DOHH2 (cell line): Measurements from ENCODE around the gene CDH2.

Experiments
- H3F3A ChIP-seq: fragments of 200-600 bp; sonication (generic), shearing (Covaris generic); 2 replicates; pipeline ENCODE4 v1.6.0; 2016; ENCODE audit warnings: antibody characterized with exemption, mild to moderate bottlenecking; ENCODE audit not compliant: control insufficient read depth, insufficient read depth
- H3K27ac ChIP-seq: fragments of 200-600 bp; sonication (generic); 2 replicates; pipeline ENCODE4 v1.5.1; 2014; ENCODE audit warnings: low read depth, mild to moderate bottlenecking, low read length, moderate library complexity
- H3K27me3 ChIP-seq: fragments of 200-600 bp; sonication (generic); 2 replicates; pipeline ENCODE4 v1.6.1; 2014; ENCODE audit warnings: mild to moderate bottlenecking, low read length, mixed read lengths; ENCODE audit not compliant: control insufficient read depth
- H3K36me3 ChIP-seq: fragments of 200-600 bp; sonication (generic); 2 replicates; pipeline ENCODE4 v1.6.1; 2014; ENCODE audit warnings: mild to moderate bottlenecking, low read length, moderate library complexity, mixed read lengths; ENCODE audit not compliant: control insufficient read depth
- H3K4me1 ChIP-seq: fragments of 200-600 bp; sonication (generic); 2 replicates; pipeline ENCODE4 v1.6.1; 2014; ENCODE audit warnings: mild to moderate bottlenecking, low read length, mixed read lengths; ENCODE audit not compliant: control insufficient read depth
- H3K4me2 ChIP-seq: fragments of 200-600 bp; sonication (generic); 2 replicates; pipeline ENCODE4 v1.6.0; 2014; ENCODE audit warnings: mild to moderate bottlenecking, low read length, moderate library complexity
- H3K4me3 ChIP-seq: fragments of 200-600 bp; sonication (generic); 2 replicates; pipeline ENCODE4 v1.5.1; 2014; ENCODE audit warnings: mild to moderate bottlenecking, low read length, mixed read lengths
- H3K79me2 ChIP-seq: fragments of 200-600 bp; sonication (generic); 2 replicates; pipeline ENCODE4 v1.6.1; 2014; ENCODE audit warnings: mild to moderate bottlenecking, low read length, mixed read lengths; ENCODE audit not compliant: control insufficient read depth
- H3K9me2 ChIP-seq: fragments of 200-600 bp; sonication (generic); replicated peaks from 2 replicates; pipeline ENCODE4 v1.6.1; 2014; ENCODE audit warnings: mild to moderate bottlenecking, low read length, mixed read lengths; ENCODE audit not compliant: control insufficient read depth
- H3K9me3 ChIP-seq: fragments of 200-600 bp; sonication (generic); 2 replicates; pipeline ENCODE4 v1.6.1; 2014; ENCODE audit warnings: antibody characterized with exemption, low read length, mixed read lengths; ENCODE audit not compliant: control insufficient read depth, insufficient read depth
- H4K20me1 ChIP-seq: fragments of 200-600 bp; sonication (generic); 2 replicates; pipeline ENCODE4 v1.6.0; 2014; ENCODE audit warnings: low read depth, mild to moderate bottlenecking, antibody characterized with exemption, low read length, moderate library complexity; ENCODE audit not compliant: control insufficient read depth, insufficient read depth
- CTCF ChIP-seq: fragments of 200-600 bp; sonication (generic); IDR thresholded peaks from one replicate; pipeline ENCODE4 v1.5.1; 2014; ENCODE audit warnings: antibody characterized with exemption, mild to moderate bottlenecking, low read depth, low read length; ENCODE audit not compliant: poor library complexity, severe bottlenecking
- EZH2phosphoT487 ChIP-seq: fragments of 200-600 bp; sonication (generic); IDR thresholded peaks from 2 replicates; pipeline ENCODE4 v1.6.1; 2017; ENCODE audit warnings: borderline replicate concordance, mild to moderate bottlenecking, antibody characterized with exemption, low read length, moderate library complexity, mixed read lengths

CDH2 gene

GRCh38 chr18:28158083-28158581, 18.8 kb downstream of the CDH2 start:
- H3K79me2 ChIP-seq: no peaks in the 10 kb centered on the region
- TF ChIP-seq CTCF (no peak), EZH2phosphoT487 (no peak)
- no peaks in the 10 kb centered on the region for H3K4me1 ChIP-seq
- H4K20me1 ChIP-seq: no peaks in the 10 kb centered on the region
- H3K4me2 ChIP-seq: no peak overlapping the region
- no peaks in the 10 kb centered on the region for H3K9me2 ChIP-seq
- H3F3A ChIP-seq: no peaks in the 10 kb centered on the region
- no peaks in the 10 kb centered on the region for H3K27me3 ChIP-seq
- 0 out of 2 replicates have a peak, but pooled peaks cover 3% of the 10 kb centered on the region for H3K9me3 ChIP-seq
- no peak overlapping the region for H3K4me3 ChIP-seq
- no peak overlapping the region for H3K27ac ChIP-seq
- no peaks in the 10 kb centered on the region for H3K36me3 ChIP-seq

GRCh38 chr18:28153485-28154065, 23.4 kb downstream of the CDH2 start:
- Histone ChIP-seq H3K4me2 (no peak overlapping the region), H3K36me3 (no peaks in the 10 kb centered on the region), H3K4me3 (no peak overlapping the region), H3F3A (no peaks in the 10 kb centered on the region), H3K4me1 (no peaks in the 10 kb centered on the region), H3K79me2 (no peaks in the 10 kb centered on the region), H4K20me1 (no peaks in the 10 kb centered on the region), H3K27me3 (no peaks in the 10 kb centered on the region), H3K27ac (no peak overlapping the region), H3K9me3 (no peaks in the 10 kb centered on the region), H3K9me2 (no peaks in the 10 kb centered on the region)
- TF ChIP-seq CTCF (no peak), EZH2phosphoT487 (no peak)

GRCh38 chr18:28152754-28153153, 24.2 kb downstream of the CDH2 start:
- Histone ChIP-seq H3K4me3 (no peak overlapping the region), H3K4me1 (no peaks in the 10 kb centered on the region), H3K9me3 (no peaks in the 10 kb centered on the region), H3K27me3 (no peaks in the 10 kb centered on the region), H3F3A (no peaks in the 10 kb centered on the region), H3K9me2 (no peaks in the 10 kb centered on the region), H4K20me1 (no peaks in the 10 kb centered on the region), H3K79me2 (no peaks in the 10 kb centered on the region), H3K36me3 (no peaks in the 10 kb centered on the region), H3K27ac (no peak overlapping the region), H3K4me2 (no peak overlapping the region)
- TF ChIP-seq CTCF (no peak), EZH2phosphoT487 (no peak)
